ENCODE data around the gene KANSL1L. TPM values are rescaled to one million over a fixed set of nuclear protein-coding genes. Genes with fewer than 3 reads are reported as not detected.
A peak's percentile ranks its signal among the peaks of the same experiment; 100 is the strongest.

The KANSL1L gene, protein sequence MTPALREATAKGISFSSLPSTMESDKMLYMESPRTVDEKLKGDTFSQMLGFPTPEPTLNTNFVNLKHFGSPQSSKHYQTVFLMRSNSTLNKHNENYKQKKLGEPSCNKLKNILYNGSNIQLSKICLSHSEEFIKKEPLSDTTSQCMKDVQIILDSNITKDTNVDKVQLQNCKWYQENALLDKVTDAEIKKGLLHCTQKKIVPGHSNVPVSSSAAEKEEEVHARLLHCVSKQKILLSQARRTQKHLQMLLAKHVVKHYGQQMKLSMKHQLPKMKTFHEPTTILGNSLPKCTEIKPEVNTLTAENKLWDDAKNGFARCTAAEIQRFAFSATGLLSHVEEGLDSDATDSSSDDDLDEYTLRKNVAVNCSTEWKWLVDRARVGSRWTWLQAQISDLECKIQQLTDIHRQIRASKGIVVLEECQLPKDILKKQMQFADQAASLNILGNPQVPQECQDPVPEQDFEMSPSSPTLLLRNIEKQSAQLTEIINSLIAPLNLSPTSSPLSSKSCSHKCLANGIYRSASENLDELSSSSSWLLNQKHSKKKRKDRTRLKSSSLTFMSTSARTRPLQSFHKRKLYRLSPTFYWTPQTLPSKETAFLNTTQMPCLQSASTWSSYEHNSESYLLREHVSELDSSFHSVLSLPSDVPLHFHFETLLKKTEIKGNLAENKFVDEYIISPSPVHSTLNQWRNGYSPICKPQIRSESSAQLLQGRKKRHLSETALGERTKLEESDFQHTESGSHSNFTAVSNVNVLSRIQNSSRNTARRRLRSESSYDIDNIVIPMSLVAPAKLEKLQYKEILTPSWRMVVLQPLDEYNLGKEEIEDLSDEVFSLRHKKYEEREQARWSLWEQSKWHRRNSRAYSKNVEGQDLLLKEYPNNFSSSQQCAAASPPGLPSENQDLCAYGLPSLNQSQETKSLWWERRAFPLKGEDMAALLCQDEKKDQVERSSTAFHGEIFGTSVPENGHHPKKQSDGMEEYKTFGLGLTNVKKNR
- total RNA-seq (10 to 100 TPM; 10.7 to 12.1 TPM), polyA plus RNA-seq (under 1 TPM; 0.26 to 0.62 TPM)

DNA sequence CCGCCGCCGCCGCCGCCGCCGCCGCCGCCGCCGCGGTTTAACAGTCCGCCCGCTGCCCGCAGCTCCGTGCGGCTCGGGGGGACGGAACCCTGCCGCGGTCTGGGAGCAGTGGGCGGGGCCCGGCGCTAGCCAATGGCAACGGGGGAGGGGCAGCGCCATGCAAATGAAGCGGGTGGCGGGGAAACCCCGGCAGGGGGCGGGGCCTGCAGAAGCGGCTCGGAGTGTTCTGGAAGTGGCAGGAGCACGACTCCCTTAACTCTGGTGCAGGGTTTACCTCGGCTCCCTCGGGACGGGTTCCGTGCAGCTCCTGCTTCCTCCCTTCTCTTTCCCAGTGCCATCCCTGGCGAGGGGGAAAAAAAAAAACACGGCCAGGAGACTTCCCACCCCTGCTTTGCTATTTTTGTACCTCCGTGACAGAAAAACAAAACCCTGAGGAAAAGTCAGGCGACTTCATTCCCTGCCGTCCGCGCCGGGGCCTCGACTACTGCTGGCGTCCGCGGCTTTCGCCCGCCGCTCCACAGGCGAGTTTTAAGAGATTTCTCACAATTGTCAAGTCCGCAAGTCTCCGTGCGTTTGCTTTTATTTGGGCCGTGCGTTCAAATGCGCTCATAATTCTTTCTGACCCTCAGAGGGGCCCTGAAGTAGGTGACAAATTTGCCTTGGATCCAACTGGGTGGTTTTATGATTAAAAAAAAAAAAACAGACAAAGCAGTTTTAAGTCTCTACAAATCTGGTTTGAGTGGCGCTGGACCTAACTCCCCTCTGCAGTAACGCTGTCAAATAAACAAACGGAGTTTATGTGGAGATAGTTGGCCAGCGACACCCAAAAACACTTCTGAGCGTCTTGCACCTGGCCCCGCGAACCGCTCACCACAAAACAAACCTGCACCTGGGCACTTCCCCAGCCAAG, at the start of gene KANSL1L:
Gene KANSL1L, minus strand, starts transcription at position 101 of the 910 bp plus-strand sequence. CDS start 16,827 bp downstream, outside the sequence.
- peaks cover 9 to 28% (median 18%) of the 10 kb centered on the region in 4 donors for H3K4me1 Mint-ChIP-seq
- peak within 1 kb of the TSS; percentile 81 to 97 for H3K4me3 ChIP-seq (ENCODE audit: low read length in 2 of 2)
- H3K4me3 Mint-ChIP-seq, result peak within 1 kb of the TSS; percentile 96 to 99 (median 98)
- peaks cover 0 to 8% of the 10 kb centered on the region in 2 donors for H3K27me3 Mint-ChIP-seq
- peak; percentile 92 to 94 (median 93) for DNase-seq
- H3K36me3 ChIP-seq (ENCODE audit: insufficient read depth, low read length), result no peaks in the 10 kb centered on the region
- H3K27ac ChIP-seq (ENCODE audit: low read depth, low read length), result peak within 1 kb of the TSS; percentile 65
- peaks cover 0 to 13% of the 10 kb centered on the region in 2 donors for H3K36me3 Mint-ChIP-seq
- ChIA-PET CTCF (ENCODE audit: partially characterized antibody) (interaction anchor here (1.2 kb wide), 1 partner anchor 25 kb away, joined by 4 read pairs; no protein-coding TSS in a partner anchor), POLR2A (ENCODE audit: partially characterized antibody) (interaction anchor here (1.6 to 1.8 kb wide), 2 partner anchors 9 to 161 kb away, joined by 3 to 6 read pairs; no protein-coding TSS in a partner anchor)
- H3K27me3 ChIP-seq (ENCODE audit: insufficient read depth, low read length), result no peaks in the 10 kb centered on the region
- H3K9me3 Mint-ChIP-seq, result peaks cover 0 to 1% (median 0%) of the 10 kb centered on the region in 8 donors
- peak within 1 kb of the TSS; percentile 96 to 99 (median 98) for H3K27ac Mint-ChIP-seq
- H3K9me3 ChIP-seq (ENCODE audit: control insufficient read depth in 1 of 2, low read length in 2 of 2), result no peaks in the 10 kb centered on the region
- H3K4me1 ChIP-seq (ENCODE audit: insufficient read depth, low read length), result peaks cover 18% of the 10 kb centered on the region
- intact Hi-C loops (cut with micrococcal nuclease), result loop anchor here (2.0 kb wide), 1 partner anchor 305 kb away; the partner anchor contains the start of gene LANCL1

DNA sequence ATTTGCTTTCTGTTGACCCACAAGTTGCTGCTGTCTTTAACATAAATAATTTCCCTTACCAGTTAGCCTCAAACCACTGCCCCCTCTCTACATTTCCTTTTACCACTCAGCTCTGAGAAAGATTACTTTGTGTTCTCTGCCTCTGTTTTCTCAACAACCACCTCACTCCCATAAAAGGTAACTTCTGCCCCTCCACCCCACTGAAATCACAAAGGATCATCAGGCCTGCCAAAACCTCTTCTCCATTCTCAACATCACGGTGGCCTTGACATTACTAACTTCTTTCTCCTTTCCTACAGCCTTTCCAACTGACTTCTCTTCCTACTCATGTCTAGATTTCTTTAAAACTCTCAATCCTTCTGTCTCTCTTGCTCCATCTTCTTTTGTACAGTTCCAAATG, 43.9 kb upstream of the KANSL1L start:
- Mint-ChIP-seq H3K4me1 (no peaks in the 10 kb centered on the region), H3K9me3 (no peaks in the 10 kb centered on the region), H3K4me3 (no peak overlapping the region), H3K36me3 (no peaks in the 10 kb centered on the region), H3K27me3 (peaks cover 4 to 11% of the 10 kb centered on the region in 2 donors), H3K27ac (no peak overlapping the region)
- Histone ChIP-seq H3K36me3 (ENCODE audit: insufficient read depth, low read length) (no peaks in the 10 kb centered on the region), H3K9me3 (ENCODE audit: control insufficient read depth in 1 of 2, low read length in 2 of 2) (no peaks in the 10 kb centered on the region), H3K27me3 (ENCODE audit: insufficient read depth, low read length) (no peaks in the 10 kb centered on the region), H3K27ac (ENCODE audit: low read depth, low read length) (no peak overlapping the region), H3K4me1 (ENCODE audit: insufficient read depth, low read length) (no peaks in the 10 kb centered on the region), H3K4me3 (ENCODE audit: low read length in 2 of 2) (no peak overlapping the region)
- DNase-seq, result no peak
- CTCF ChIA-PET (ENCODE audit: partially characterized antibody), result interaction anchor here (1.0 kb wide), 1 partner anchor 12 kb away, joined by 3 read pairs; no protein-coding TSS in a partner anchor
- intact Hi-C loops (cut with micrococcal nuclease), result no loop called here
- POLR2A ChIA-PET (ENCODE audit: partially characterized antibody), result no interaction called here

DNA sequence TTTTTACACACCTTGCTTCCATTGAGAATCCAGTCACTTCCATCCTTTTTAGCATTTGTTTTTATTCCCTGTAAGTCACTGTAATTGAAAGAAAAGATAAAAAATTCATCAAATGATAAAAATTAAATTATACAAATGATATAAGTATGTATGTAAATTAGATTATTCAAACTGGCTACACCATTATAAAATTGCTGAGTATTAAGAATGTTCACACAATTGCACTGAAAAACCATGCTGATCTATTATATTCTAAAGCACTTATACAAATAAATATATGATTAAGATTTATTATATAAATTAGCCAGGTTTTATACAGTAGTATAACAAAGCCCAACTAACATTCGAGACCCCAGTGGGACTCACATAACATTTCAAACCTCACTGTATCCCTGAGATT, 39.0 kb upstream of the KANSL1L start:
- Mint-ChIP-seq H3K4me3 (no peak overlapping the region), H3K36me3 (no peaks in the 10 kb centered on the region), H3K27me3 (peaks cover 8 to 15% of the 10 kb centered on the region in 2 donors), H3K27ac (no peak overlapping the region), H3K4me1 (no peaks in the 10 kb centered on the region), H3K9me3 (no peaks in the 10 kb centered on the region)
- CTCF ChIA-PET (ENCODE audit: partially characterized antibody), result interaction anchor here (0.8 kb wide), 1 partner anchor 11 kb away, joined by 3 read pairs; no protein-coding TSS in a partner anchor
- intact Hi-C loops (cut with micrococcal nuclease), result no loop called here
- POLR2A ChIA-PET (ENCODE audit: partially characterized antibody), result no interaction called here
- no peaks in the 10 kb centered on the region for H3K27me3 ChIP-seq (ENCODE audit: insufficient read depth, low read length)
- no peak for DNase-seq
- H3K9me3 ChIP-seq (ENCODE audit: control insufficient read depth in 1 of 2, low read length in 2 of 2), result no peaks in the 10 kb centered on the region
- H3K27ac ChIP-seq (ENCODE audit: low read depth, low read length), result no peak overlapping the region
- H3K4me1 ChIP-seq (ENCODE audit: insufficient read depth, low read length), result no peaks in the 10 kb centered on the region
- no peaks in the 10 kb centered on the region for H3K36me3 ChIP-seq (ENCODE audit: insufficient read depth, low read length)
- no peak overlapping the region for H3K4me3 ChIP-seq (ENCODE audit: low read length in 2 of 2)

DNA sequence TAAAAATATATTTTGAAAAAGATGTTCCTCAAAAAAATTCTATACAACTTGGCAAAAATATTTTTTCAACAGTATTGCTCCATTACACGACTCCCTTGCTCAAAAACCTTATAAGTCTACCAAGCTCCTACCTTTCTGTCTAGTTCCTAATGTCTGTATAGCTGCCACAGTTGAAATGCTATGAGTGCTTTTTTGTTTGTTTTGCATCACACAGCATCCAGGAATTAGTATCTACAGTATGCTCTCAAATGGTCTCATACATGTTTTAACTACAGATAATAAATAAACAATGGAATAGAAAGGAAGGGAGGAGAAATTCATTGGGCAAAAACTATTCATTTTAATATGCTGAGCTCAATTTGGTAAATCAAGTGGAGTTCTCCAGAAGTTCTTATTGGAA, 36.7 kb upstream of the KANSL1L start:
- H3K4me1 Mint-ChIP-seq, result no peaks in the 10 kb centered on the region
- peaks cover 9 to 19% of the 10 kb centered on the region in 2 donors for H3K27me3 Mint-ChIP-seq
- Histone ChIP-seq H3K36me3 (ENCODE audit: insufficient read depth, low read length) (no peaks in the 10 kb centered on the region), H3K27me3 (ENCODE audit: insufficient read depth, low read length) (no peaks in the 10 kb centered on the region), H3K9me3 (ENCODE audit: control insufficient read depth in 1 of 2, low read length in 2 of 2) (no peaks in the 10 kb centered on the region), H3K27ac (ENCODE audit: low read depth, low read length) (no peak overlapping the region), H3K4me3 (ENCODE audit: low read length in 2 of 2) (no peak overlapping the region), H3K4me1 (ENCODE audit: insufficient read depth, low read length) (no peaks in the 10 kb centered on the region)
- H3K36me3 Mint-ChIP-seq, result no peaks in the 10 kb centered on the region
- DNase-seq, result no peak
- H3K9me3 Mint-ChIP-seq, result no peaks in the 10 kb centered on the region
- H3K4me3 Mint-ChIP-seq, result no peak overlapping the region
- CTCF ChIA-PET (ENCODE audit: partially characterized antibody), result interaction anchor here (0.6 to 3.2 kb wide), 2 partner anchors 9 to 11 kb away, joined by 3 to 11 read pairs; no protein-coding TSS in a partner anchor
- POLR2A ChIA-PET (ENCODE audit: partially characterized antibody), result no interaction called here
- H3K27ac Mint-ChIP-seq, result no peak overlapping the region
- intact Hi-C loops (cut with micrococcal nuclease), result no loop called here

DNA sequence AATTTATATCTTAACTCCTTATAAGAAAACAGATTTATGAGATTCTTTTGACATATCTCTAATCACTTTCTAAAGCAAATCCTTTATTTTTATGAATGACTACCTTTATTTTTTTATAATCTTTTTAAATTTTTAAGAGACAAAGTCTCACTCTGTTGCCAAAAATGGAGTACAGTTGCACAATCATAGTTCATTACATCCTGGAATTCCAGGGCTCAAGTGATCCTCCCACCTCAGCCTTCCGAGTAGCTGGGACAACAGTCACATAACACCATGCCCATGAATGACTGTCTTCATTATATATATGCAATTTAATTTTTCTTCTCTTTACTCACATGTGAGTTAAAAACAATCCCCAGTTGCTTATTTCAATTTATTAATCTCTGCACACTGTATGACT, 32.3 kb upstream of the KANSL1L start:
- Mint-ChIP-seq H3K9me3 (no peaks in the 10 kb centered on the region), H3K27me3 (peaks cover 14 to 17% of the 10 kb centered on the region in 2 donors), H3K27ac (no peak overlapping the region), H3K4me1 (no peaks in the 10 kb centered on the region), H3K4me3 (no peak overlapping the region), H3K36me3 (no peaks in the 10 kb centered on the region)
- ChIA-PET POLR2A (ENCODE audit: partially characterized antibody) (no interaction called here), CTCF (ENCODE audit: partially characterized antibody) (interaction anchor here (1.0 to 2.0 kb wide), 3 partner anchors 11 to 228 kb away, joined by 3 to 14 read pairs (median 4); no protein-coding TSS in a partner anchor)
- Histone ChIP-seq H3K27me3 (ENCODE audit: insufficient read depth, low read length) (no peaks in the 10 kb centered on the region), H3K9me3 (ENCODE audit: control insufficient read depth in 1 of 2, low read length in 2 of 2) (no peaks in the 10 kb centered on the region), H3K36me3 (ENCODE audit: insufficient read depth, low read length) (no peaks in the 10 kb centered on the region), H3K4me3 (ENCODE audit: low read length in 2 of 2) (no peak overlapping the region), H3K27ac (ENCODE audit: low read depth, low read length) (no peak overlapping the region), H3K4me1 (ENCODE audit: insufficient read depth, low read length) (no peaks in the 10 kb centered on the region)
- intact Hi-C loops (cut with micrococcal nuclease), result loop anchor here (5.0 kb wide), 1 partner anchor 871 kb away; no protein-coding TSS in a partner anchor
- DNase-seq, result no peak

DNA sequence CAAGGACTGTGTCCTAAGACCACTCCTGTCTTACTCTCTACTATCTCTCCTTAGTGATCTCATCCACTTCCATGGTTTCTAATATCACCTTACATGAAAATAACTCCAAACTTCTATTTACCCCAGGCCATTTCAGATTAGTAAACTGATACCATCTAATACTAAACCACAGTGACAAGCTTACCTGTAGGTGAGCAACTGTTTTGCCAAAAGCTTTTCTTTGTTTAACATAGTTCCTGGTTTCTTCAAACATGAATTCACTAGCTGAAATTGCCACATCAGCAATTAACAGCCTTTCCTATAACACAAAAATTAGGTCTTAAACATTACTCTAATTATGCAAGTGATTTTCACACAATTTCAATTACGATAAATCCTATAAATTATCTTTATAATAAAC, 31.9 kb upstream of the KANSL1L start:
- H3K4me3 ChIP-seq (ENCODE audit: low read length in 2 of 2), result no peak overlapping the region
- H3K36me3 ChIP-seq (ENCODE audit: insufficient read depth, low read length), result no peaks in the 10 kb centered on the region
- CTCF ChIA-PET (ENCODE audit: partially characterized antibody), result interaction anchor here (0.8 to 2.0 kb wide), 3 partner anchors 11 to 226 kb away, joined by 3 to 14 read pairs (median 3); no protein-coding TSS in a partner anchor
- DNase-seq, result no peak
- H3K4me3 Mint-ChIP-seq, result no peak overlapping the region
- H3K27me3 ChIP-seq (ENCODE audit: insufficient read depth, low read length), result no peaks in the 10 kb centered on the region
- no peak overlapping the region for H3K27ac ChIP-seq (ENCODE audit: low read depth, low read length)
- POLR2A ChIA-PET (ENCODE audit: partially characterized antibody), result interaction anchor here (0.5 kb wide), 1 partner anchor 152 kb away, joined by 3 read pairs; no protein-coding TSS in a partner anchor
- no peaks in the 10 kb centered on the region for H3K9me3 ChIP-seq (ENCODE audit: control insufficient read depth in 1 of 2, low read length in 2 of 2)
- no peaks in the 10 kb centered on the region for H3K9me3 Mint-ChIP-seq
- no peaks in the 10 kb centered on the region for H3K36me3 Mint-ChIP-seq
- intact Hi-C loops (cut with micrococcal nuclease), result loop anchor here (5.0 kb wide), 1 partner anchor 871 kb away; no protein-coding TSS in a partner anchor
- peaks cover 13 to 18% of the 10 kb centered on the region in 2 donors for H3K27me3 Mint-ChIP-seq
- no peaks in the 10 kb centered on the region for H3K4me1 Mint-ChIP-seq
- no peak overlapping the region for H3K27ac Mint-ChIP-seq
- no peaks in the 10 kb centered on the region for H3K4me1 ChIP-seq (ENCODE audit: insufficient read depth, low read length)

Data from CD4-positive, alpha-beta memory T cell (primary cell).